Fibroblast of mammary gland (primary cell): Measurements from ENCODE around the gene LARGE2.
"Not testable (repeated sequence)": the region's sequence is repeated elsewhere in the genome, so short reads cannot be mapped to it uniquely, and the experiment has no call there.

ENCODE experiments used
- DNase-seq: peaks from one replicate; pipeline ENCODE4 v3.0.0-alpha.2; 2010; ENCODE audit warnings: low read depth
- H3K4me3 ChIP-seq: 2 replicates; pipeline ENCODE4 v1.5.1; 2011; ENCODE audit warnings: low read depth, mild to moderate bottlenecking, low read length, moderate library complexity; ENCODE audit not compliant: control insufficient read depth
- TF ChIP-seq, protein P1 (sequence below): conservative IDR thresholded peaks from 2 replicates; pipeline ENCODE4 v1.5.1; 2011; ENCODE audit warnings: low read depth, low read length, inconsistent platforms; ENCODE audit not compliant: control insufficient read depth, insufficient read depth

LARGE2 gene

DNA sequence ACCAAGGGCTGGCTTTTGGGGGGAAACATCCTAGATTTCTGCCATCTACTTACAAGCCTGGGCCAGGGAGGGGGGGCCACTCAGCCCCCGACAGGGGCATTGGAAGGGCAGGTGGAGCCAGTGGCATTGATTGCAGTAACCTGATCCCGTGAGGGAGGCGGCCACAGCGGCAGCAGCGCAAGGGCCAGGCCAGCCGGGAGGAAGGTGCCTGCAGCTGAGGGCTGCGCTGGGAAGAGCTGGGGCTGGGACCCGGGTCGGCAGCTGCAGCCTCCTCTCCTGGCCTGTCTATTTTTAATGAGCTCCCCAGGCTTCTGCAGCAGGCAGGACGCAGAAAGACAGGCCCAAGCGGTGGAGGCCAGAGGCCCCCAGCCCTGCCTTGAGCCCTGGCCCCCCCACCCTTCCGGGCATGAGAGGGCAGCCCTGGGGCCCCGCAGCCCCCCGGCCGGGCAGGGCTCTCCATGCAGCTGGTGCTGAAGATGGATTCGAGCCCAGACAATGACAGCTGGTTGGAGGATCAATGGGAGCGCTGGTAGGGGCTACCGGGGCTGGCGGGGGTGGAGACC lies 26.0 kb upstream of the LARGE2 start:
- TF ChIP-seq, protein P1, sequence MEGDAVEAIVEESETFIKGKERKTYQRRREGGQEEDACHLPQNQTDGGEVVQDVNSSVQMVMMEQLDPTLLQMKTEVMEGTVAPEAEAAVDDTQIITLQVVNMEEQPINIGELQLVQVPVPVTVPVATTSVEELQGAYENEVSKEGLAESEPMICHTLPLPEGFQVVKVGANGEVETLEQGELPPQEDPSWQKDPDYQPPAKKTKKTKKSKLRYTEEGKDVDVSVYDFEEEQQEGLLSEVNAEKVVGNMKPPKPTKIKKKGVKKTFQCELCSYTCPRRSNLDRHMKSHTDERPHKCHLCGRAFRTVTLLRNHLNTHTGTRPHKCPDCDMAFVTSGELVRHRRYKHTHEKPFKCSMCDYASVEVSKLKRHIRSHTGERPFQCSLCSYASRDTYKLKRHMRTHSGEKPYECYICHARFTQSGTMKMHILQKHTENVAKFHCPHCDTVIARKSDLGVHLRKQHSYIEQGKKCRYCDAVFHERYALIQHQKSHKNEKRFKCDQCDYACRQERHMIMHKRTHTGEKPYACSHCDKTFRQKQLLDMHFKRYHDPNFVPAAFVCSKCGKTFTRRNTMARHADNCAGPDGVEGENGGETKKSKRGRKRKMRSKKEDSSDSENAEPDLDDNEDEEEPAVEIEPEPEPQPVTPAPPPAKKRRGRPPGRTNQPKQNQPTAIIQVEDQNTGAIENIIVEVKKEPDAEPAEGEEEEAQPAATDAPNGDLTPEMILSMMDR, result no peak
- H3K4me3 ChIP-seq, result no peak overlapping the region

DNA sequence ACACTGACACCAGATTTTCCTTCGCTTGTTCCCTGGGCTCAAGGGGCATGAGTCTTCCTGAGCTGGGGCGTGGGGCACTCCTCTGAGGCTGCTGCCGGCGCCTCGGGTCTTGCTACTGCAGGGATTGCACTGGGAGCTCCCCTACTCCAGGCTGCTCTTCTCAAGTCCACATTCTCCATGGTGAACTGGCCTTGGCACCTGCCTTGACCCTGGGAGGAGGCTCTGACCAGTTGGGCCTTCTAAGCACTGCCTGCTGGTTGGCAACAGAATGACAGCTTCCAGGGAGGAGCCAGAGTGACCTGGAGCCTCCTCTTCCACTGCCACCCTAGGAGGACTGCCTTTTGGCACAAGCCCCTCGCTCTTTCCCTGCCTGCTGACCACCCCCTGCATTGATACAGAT lies 24.9 kb upstream of the LARGE2 start:
- no peak overlapping the region for H3K4me3 ChIP-seq
- TF ChIP-seq, protein P1, result no peak
- DNase-seq, result no peak

More for the DNA sequence above, 26.0 kb upstream of the LARGE2 start:
- DNase-seq, result no peak

DNA sequence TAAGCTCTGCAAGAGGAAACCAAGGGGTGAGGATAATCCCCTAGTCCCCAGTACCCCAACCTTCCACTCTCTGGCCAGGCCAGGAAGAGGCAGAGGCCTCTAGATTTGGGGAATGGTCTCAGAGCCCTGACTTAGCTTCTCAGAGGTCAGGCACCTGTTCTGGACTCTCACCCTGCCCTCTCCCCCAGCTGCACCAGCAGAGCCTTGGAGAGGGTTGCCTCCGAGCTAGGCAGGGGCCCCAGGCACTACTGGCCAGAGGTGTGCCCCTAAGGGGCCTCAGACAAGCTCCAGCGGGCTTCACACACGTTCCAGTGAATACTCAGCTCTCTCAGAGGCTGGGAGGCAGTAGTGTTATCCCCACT lies 23.4 kb upstream of the LARGE2 start:
- TF ChIP-seq, protein P1, result no peak
- H3K4me3 ChIP-seq, result peak overlapping the region; percentile 41
- no peak for DNase-seq

DNA sequence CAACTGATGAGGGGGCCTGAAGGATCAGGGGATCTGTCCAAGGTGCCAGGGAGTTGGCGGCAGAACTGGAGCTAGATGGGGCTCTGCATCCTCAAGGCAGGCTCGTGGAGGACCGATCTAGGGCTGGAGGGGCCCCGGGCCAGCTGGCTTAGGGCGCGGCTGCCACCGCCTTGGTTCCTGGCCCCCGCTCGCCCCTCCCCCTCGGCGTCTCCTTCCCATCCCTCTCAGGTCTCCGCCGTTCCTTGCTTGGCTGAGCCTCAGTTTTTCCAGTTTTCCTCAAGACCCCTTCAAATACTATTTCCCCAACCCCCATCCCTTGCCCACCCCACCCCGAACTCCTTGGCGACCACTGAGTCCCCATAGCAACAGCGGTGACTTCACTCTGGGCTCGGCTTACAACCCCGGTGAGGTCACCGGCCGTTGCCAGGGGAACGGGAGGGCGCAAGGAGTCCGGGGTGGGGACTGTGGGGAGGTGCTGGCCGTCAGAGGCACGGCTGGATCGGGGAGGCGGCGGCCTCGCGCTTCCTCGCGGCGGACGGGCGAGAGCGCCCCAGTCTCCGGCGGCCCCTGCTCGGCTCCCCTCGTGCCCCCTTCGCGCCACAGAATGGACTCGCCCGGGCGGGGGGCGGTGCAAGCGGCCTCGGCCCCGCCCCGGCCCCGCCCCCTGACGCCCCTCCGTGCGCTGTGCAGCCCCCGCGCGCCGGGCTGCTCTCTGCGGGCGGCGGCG lies 22.8 kb upstream of the LARGE2 start:
- H3K4me3 ChIP-seq, result peak overlapping the region; percentile 41
- peak; percentile 84 for DNase-seq

DNA sequence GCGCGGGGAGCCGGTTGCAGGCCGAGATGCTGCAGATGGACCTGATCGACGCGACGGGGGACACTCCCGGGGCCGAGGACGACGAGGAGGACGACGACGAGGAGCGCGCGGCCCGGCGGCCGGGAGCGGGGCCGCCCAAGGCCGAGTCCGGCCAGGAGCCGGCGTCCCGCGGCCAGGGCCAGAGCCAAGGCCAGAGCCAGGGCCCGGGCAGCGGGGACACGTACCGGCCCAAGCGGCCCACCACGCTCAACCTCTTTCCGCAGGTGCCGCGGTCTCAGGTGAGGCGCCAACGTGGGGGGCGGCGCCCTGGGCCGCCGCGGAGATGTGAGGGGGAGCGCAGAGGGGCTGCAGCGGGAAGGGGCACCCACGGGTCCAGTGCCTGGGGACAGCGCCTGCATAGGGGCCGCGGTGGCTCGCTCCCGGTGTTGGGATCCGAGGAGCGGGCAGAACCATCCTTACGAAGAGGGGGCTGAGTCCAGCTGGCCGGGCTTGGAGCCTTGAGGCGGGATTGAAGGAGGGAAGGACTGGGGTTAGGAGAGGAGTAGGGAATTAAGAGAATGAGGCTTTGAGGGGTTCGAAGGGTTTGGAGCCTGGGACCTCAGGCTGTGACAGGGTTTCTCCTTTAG lies 22.2 kb upstream of the LARGE2 start:
- not testable (repeated sequence) for DNase-seq

More for the DNA sequence above, 22.8 kb upstream of the LARGE2 start:
- TF ChIP-seq, protein P1, result no peak

DNA sequence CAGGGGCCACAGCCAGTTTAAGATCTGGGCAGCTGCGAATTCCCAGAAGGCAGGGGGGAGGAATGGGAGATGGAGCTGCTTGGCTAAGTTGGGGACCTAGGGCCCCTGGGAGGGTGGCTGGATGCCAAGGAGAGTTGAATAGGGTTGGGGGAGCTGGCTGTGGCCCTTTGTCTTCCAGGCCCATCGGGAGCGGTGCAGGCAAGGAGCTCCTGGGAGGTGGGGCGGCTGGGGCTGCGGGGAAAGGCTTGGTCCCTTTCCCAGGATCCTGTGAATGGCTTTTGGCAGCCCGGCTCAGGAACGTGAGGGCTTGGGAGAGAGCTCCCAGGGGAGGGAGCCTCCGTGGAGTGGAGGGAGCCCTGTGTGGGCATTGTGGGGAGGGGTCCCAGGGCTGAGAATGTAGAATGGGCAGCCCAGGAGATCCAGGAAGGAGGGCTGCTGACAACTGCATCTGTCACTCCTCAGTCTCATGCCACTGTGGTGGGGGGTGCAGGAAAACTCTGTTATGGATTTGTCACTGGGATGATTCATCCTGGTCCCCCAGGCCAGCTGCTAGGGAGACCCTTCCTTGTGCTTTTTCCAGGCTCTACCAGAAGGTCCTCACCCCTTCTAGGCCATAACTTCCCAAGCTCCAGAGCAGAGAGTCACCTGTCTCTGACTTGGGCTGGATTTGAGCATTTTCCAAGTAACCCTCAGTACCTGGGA lies 21.4 kb upstream of the LARGE2 start:
- TF ChIP-seq, protein P1, result no peak
- H3K4me3 ChIP-seq, result peak overlapping the region; percentile 46
- DNase-seq, result no peak

More for the DNA sequence above, 22.2 kb upstream of the LARGE2 start:
- H3K4me3 ChIP-seq, result peak overlapping the region; percentile 46

DNA sequence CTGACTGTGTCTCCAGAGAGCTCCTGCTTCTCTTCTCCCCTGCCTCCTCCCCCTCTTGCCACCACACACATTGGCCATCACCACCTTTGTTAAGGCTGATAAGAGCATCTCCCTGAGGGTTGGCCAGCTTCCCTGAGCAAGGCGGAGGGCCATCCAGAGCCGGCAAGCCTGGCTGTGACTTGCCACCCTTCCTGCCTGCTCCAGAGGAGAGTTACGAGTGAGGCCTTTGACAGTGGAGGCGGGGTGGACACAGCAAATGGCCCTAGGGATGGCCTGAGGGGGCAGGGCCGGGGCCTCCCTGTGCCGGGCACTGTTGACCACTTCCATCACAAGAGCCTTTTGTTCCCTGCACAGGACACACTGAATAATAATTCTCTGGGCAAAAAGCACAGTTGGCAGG lies 20.8 kb upstream of the LARGE2 start:
- no peak overlapping the region for H3K4me3 ChIP-seq
- no peak for DNase-seq
- TF ChIP-seq, protein P1, result no peak
